AG04450 (cell line): Measurements from ENCODE around the gene MELTF. TPM values are rescaled to one million over a fixed set of nuclear protein-coding genes. Genes with fewer than 3 reads are reported as not detected.

Experiments used
- CTCF ChIA-PET: fragments of 300-600, 350-600 bp; formaldehyde crosslinking; extraction: SDS; loops from one replicate; lab custom pipeline; 2022; ENCODE audit warnings: antibody characterized with exemption, inconsistent platforms; lab: Charles Lee
- POLR2A ChIA-PET: fragments of 350-600 bp; formaldehyde crosslinking; extraction: SDS; loops from one replicate; lab custom pipeline; 2021; ENCODE audit warnings: antibody characterized with exemption, inconsistent platforms; lab: Yijun Ruan, JAX
- DNase-seq: peaks from one replicate; pipeline ENCODE4 v3.0.0-alpha.2; 2011; ENCODE audit warnings: low read depth, low spot score
- H3K27ac ChIP-seq: one replicate; pipeline ENCODE4 v1.5.1; 2012; ENCODE audit warnings: low read depth, low read length, control low read depth
- H3K27me3 ChIP-seq: one replicate; pipeline ENCODE4 v1.6.0; 2012; ENCODE audit warnings: low read length; ENCODE audit not compliant: control insufficient read depth, insufficient read depth
- H3K4me3 ChIP-seq: 2 replicates; pipeline ENCODE4 v1.5.1; 2011; ENCODE audit warnings: mild to moderate bottlenecking, low read depth, low read length, control low read depth
- H3K9me3 ChIP-seq: 2 replicates; pipeline ENCODE4 v1.5.1; 2012; ENCODE audit warnings: low read length; ENCODE audit not compliant: control insufficient read depth, insufficient read depth
- polyA plus RNA-seq: library from polyadenylated mRNA; depleted of rRNA; stranded (reverse); fragments of >200 nt; gene quantifications from 2 replicates; pipeline ENCODE4 v1.2.3, GENCODE V29; 2011
- TF ChIP-seq, protein P1 (sequence below): IDR thresholded peaks from 2 replicates; pipeline ENCODE4 v1.5.1; 2011; ENCODE audit warnings: low read depth, low read length, control low read depth, inconsistent platforms

MELTF gene
- polyA plus RNA-seq, 1 experiment = 0.55 TPM

DNA sequence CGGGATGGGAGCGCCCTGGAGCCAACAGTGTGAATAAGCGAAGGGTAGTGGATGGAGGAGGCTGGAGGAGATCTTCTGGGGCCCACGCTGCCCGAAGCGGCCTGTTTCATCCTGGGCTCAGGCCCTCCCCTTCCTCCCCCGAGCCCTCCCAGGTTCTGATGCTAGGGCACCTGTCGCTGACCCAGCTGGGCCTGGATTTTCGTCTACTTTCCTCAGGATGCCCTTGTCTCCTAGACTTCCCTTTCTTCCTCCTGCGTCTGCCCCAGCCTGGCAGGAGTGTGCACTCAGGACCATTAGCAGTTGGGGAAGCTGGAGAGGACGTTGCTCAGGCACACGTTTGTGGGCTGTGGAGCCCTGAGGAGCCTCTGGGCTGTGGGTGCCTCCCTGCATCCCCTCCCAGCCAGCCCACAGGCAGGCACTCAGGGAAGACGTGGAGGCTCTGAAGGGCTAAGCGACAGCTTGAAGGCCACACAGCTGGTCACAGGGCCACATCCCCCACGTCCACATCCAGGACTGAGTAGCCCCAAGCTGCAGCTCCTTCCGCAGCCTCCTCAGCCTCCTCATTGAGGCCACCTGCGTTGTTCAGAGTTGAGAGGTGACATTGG lies 37.1 kb downstream of the MELTF start:
- Histone ChIP-seq H3K4me3 (no peak overlapping the region), H3K27ac (no peak overlapping the region), H3K9me3 (no peaks in the 10 kb centered on the region; the same call in 1 of the 2 replicates), H3K27me3 (peaks cover 13% of the 10 kb centered on the region)
- TF ChIP-seq, protein P1, sequence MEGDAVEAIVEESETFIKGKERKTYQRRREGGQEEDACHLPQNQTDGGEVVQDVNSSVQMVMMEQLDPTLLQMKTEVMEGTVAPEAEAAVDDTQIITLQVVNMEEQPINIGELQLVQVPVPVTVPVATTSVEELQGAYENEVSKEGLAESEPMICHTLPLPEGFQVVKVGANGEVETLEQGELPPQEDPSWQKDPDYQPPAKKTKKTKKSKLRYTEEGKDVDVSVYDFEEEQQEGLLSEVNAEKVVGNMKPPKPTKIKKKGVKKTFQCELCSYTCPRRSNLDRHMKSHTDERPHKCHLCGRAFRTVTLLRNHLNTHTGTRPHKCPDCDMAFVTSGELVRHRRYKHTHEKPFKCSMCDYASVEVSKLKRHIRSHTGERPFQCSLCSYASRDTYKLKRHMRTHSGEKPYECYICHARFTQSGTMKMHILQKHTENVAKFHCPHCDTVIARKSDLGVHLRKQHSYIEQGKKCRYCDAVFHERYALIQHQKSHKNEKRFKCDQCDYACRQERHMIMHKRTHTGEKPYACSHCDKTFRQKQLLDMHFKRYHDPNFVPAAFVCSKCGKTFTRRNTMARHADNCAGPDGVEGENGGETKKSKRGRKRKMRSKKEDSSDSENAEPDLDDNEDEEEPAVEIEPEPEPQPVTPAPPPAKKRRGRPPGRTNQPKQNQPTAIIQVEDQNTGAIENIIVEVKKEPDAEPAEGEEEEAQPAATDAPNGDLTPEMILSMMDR = no peak
- no peak for DNase-seq
- CTCF ChIA-PET = interaction anchor here (0.7 to 1.3 kb wide), 3 partner anchors 8 to 14 kb away, joined by 3 to 4 read pairs (median 4); no protein-coding TSS in a partner anchor
- POLR2A ChIA-PET = interaction anchor here (0.8 kb wide), 1 partner anchor 10 kb away, joined by 3 read pairs; no protein-coding TSS in a partner anchor

DNA sequence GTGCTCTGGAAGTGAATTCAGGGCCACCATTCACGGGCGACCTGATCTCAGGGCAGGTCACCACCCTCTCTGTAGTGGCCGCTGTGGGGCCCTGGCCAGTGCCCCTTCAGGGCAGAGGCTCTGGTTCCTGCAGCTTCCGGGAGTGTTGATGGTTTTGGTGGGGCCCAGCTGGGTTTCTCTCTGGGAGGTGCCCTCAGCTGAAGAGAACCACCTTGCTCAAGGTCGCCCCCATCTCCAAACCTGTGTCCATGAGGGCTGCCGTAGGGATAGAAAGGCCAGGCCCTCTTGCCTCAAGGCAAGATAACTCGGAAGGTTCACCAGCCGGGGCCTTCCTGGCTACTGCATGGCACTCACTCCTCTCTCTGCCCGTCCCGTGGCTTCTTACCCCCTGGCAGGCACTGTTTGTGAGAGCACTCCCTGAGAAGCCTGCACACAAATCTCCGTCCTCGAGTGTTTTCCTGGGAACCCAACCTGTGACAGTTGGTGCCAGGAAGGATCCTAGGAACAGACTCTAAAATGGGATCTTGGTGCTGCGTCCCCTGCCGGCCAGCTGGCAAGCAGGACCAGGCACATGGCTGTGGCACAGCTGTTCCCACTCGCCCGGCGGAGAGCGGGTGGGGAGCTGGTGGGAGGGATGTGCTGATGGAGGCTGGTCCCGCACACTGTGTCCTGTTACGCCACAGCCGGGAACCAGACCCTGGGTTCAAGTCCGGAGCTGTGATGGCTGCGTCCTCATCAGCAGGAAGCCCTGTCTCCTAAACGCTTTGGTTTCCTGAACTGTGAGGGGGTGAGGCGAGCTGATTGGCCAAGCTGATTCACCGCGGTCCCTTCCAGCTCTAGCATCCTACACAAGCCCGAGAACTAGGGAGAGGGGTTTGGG lies 37.8 kb downstream of the MELTF start:
- TF ChIP-seq, protein P1 = no peak
- ChIA-PET CTCF (interaction anchor here (0.7 to 1.3 kb wide), 3 partner anchors 7 to 38 kb away, joined by 3 to 4 read pairs (median 3); partner anchors contain the start of gene MELTF), POLR2A (interaction anchor here (0.8 kb wide), 1 partner anchor 11 kb away, joined by 3 read pairs; no protein-coding TSS in a partner anchor)
- no peaks in the 10 kb centered on the region; the same call in 1 of the 2 replicates for H3K9me3 ChIP-seq
- H3K27me3 ChIP-seq = peaks cover 13% of the 10 kb centered on the region
- no peak for DNase-seq
- no peak overlapping the region for H3K27ac ChIP-seq
- H3K4me3 ChIP-seq = no peak overlapping the region

- no peak for DNase-seq
- CTCF ChIA-PET = interaction anchor here (1.2 kb wide), 1 partner anchor 39 kb away, joined by 3 read pairs; the partner anchor contains the start of gene MELTF
- Histone ChIP-seq H3K27me3 (peaks cover 15% of the 10 kb centered on the region), H3K27ac (no peak overlapping the region), H3K9me3 (no peaks in the 10 kb centered on the region; the same call in 1 of the 2 replicates), H3K4me3 (no peak overlapping the region)
- POLR2A ChIA-PET = no interaction called here
- TF ChIP-seq, protein P1 = no peak
Measured at GRCh38 chr3:196990601-196991007, 39.0 kb downstream of the MELTF start.

GRCh38 chr3:196989721-196990262 lies 39.8 kb downstream of the MELTF start:
- ChIA-PET CTCF (no interaction called here), POLR2A (interaction anchor here (0.6 kb wide), 1 partner anchor 436 kb away, joined by 4 read pairs; no protein-coding TSS in a partner anchor)
- H3K27ac ChIP-seq = no peak overlapping the region
- no peak for DNase-seq
- H3K9me3 ChIP-seq = no peaks in the 10 kb centered on the region; the same call in 1 of the 2 replicates
- H3K27me3 ChIP-seq = peaks cover 18% of the 10 kb centered on the region
- no peak overlapping the region for H3K4me3 ChIP-seq
- TF ChIP-seq, protein P1 = no peak
